OCI-LY3 (cell line): Measurements from ENCODE around the gene PATL1.

Source experiments
- CTCF ChIP-seq: fragments of 200-600, 300-600 bp; sonication (generic); IDR thresholded peaks from 2 replicates; pipeline ENCODE4 v1.5.1; 2014; ENCODE audit warnings: antibody characterized with exemption, low read length, low read depth
- EZH2phosphoT487 ChIP-seq: fragments of 200-600 bp; shearing (Covaris generic); IDR thresholded peaks from 2 replicates; pipeline ENCODE4 v1.6.1; 2018; ENCODE audit warnings: antibody characterized with exemption, mixed run types, low read depth

GRCh38 chr11:59668188-59668949 lies 468 bp downstream of the PATL1 start:
- TF ChIP-seq CTCF (no peak), EZH2phosphoT487 (no peak)
